HepG2 (cell line): Measurements from ENCODE around the gene NRG4.
"Not testable (repeated sequence)": the region's sequence is repeated elsewhere in the genome, so short reads cannot be mapped to it uniquely, and the experiment has no call there.

Experiments used
- SRSF9 ChIP-seq: fragments of 200-400 bp; formaldehyde crosslinking; IDR thresholded peaks from 2 replicates; pipeline ENCODE4 v1.6.1; 2018; ENCODE audit warnings: borderline replicate concordance, mild to moderate bottlenecking, low read depth, low read length; ENCODE audit not compliant: insufficient read depth, poor library complexity, severe bottlenecking
- ZFAT ChIP-seq: sonication (generic); formaldehyde crosslinking; conservative IDR thresholded peaks from 2 replicates; pipeline ENCODE4 v1.8.1; 2023; ENCODE audit warnings: missing genetic modification reagents, inconsistent platforms
- ZNF777 ChIP-seq: sonication (generic); formaldehyde crosslinking; IDR thresholded peaks from 2 replicates; pipeline ENCODE4 v1.4.0; 2020; ENCODE audit warnings: missing genetic modification reagents
- TF ChIP-seq, protein P1 (sequence below): sonication (generic); formaldehyde crosslinking; IDR thresholded peaks from 2 replicates; pipeline ENCODE4 v1.5.0; 2020; ENCODE audit warnings: mild to moderate bottlenecking, missing genetic modification reagents, moderate library complexity
- TF ChIP-seq, protein P2 (sequence below): sonication (generic); formaldehyde crosslinking; conservative IDR thresholded peaks from 2 replicates; pipeline ENCODE4 v1.8.1; 2023; ENCODE audit warnings: missing genetic modification reagents
- TF ChIP-seq, protein P3 (sequence below), 2 experiments: IDR thresholded peaks; 2 replicates each; pipeline ENCODE4 v1.6.1; 2011 to 2012; ENCODE audit warnings: low read length in 2 of 2, borderline replicate concordance in 1 of 2, low read depth in 1 of 2, mild to moderate bottlenecking in 1 of 2, moderate library complexity in 1 of 2

DNA sequence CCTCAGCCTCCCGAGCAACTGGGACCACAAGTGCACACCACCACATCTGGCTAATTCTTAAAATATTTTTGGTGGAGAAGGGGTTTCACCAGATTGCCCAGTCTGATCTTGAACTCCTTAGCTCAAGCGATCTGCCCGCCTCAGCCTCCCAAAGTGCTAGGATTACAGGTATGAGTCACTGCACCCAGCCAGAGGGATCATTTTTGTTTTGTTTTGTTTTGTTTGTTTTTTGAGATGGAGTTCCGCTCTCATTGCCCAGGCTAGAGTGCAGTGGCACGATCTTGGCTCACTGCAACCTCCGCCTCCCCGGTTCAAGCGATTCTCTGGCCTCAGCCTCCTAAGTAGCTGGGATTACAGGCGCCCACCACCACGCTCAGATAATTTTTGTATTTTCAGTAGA is 42.0 kb upstream of the NRG4 start:
- TF ChIP-seq, protein P1, sequence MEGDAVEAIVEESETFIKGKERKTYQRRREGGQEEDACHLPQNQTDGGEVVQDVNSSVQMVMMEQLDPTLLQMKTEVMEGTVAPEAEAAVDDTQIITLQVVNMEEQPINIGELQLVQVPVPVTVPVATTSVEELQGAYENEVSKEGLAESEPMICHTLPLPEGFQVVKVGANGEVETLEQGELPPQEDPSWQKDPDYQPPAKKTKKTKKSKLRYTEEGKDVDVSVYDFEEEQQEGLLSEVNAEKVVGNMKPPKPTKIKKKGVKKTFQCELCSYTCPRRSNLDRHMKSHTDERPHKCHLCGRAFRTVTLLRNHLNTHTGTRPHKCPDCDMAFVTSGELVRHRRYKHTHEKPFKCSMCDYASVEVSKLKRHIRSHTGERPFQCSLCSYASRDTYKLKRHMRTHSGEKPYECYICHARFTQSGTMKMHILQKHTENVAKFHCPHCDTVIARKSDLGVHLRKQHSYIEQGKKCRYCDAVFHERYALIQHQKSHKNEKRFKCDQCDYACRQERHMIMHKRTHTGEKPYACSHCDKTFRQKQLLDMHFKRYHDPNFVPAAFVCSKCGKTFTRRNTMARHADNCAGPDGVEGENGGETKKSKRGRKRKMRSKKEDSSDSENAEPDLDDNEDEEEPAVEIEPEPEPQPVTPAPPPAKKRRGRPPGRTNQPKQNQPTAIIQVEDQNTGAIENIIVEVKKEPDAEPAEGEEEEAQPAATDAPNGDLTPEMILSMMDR (CRISPR knock-in tag): not testable (repeated sequence)
- TF ChIP-seq, protein P2, sequence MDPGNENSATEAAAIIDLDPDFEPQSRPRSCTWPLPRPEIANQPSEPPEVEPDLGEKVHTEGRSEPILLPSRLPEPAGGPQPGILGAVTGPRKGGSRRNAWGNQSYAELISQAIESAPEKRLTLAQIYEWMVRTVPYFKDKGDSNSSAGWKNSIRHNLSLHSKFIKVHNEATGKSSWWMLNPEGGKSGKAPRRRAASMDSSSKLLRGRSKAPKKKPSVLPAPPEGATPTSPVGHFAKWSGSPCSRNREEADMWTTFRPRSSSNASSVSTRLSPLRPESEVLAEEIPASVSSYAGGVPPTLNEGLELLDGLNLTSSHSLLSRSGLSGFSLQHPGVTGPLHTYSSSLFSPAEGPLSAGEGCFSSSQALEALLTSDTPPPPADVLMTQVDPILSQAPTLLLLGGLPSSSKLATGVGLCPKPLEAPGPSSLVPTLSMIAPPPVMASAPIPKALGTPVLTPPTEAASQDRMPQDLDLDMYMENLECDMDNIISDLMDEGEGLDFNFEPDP (CRISPR knock-in tag): not testable (repeated sequence)
- TF ChIP-seq ZNF777, SRSF9, ZFAT: not testable (repeated sequence)
- TF ChIP-seq, protein P3, sequence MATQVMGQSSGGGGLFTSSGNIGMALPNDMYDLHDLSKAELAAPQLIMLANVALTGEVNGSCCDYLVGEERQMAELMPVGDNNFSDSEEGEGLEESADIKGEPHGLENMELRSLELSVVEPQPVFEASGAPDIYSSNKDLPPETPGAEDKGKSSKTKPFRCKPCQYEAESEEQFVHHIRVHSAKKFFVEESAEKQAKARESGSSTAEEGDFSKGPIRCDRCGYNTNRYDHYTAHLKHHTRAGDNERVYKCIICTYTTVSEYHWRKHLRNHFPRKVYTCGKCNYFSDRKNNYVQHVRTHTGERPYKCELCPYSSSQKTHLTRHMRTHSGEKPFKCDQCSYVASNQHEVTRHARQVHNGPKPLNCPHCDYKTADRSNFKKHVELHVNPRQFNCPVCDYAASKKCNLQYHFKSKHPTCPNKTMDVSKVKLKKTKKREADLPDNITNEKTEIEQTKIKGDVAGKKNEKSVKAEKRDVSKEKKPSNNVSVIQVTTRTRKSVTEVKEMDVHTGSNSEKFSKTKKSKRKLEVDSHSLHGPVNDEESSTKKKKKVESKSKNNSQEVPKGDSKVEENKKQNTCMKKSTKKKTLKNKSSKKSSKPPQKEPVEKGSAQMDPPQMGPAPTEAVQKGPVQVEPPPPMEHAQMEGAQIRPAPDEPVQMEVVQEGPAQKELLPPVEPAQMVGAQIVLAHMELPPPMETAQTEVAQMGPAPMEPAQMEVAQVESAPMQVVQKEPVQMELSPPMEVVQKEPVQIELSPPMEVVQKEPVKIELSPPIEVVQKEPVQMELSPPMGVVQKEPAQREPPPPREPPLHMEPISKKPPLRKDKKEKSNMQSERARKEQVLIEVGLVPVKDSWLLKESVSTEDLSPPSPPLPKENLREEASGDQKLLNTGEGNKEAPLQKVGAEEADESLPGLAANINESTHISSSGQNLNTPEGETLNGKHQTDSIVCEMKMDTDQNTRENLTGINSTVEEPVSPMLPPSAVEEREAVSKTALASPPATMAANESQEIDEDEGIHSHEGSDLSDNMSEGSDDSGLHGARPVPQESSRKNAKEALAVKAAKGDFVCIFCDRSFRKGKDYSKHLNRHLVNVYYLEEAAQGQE (IDR thresholded peaks at IDR 0.05; ENCODE audit: borderline replicate concordance in 1 of 2, low read depth in 1 of 2, low read length in 2 of 2): not testable (repeated sequence)
